Mesothelial cell of epicardium (in vitro differentiated cells): Measurements from ENCODE around the gene TLL1. TPM values are rescaled to one million over a fixed set of nuclear protein-coding genes. Genes with fewer than 3 reads are reported as not detected.

Experiments
- DNase-seq, 2 experiments: peaks; one replicate each; pipeline ENCODE4 v3.0.0; 2021; ENCODE audit warnings: low spot score in 2 of 2; ENCODE audit not compliant: unreplicated experiment in 2 of 2
- H3K27ac Mint-ChIP-seq: 2 replicates; pipeline ENCODE4 v1.8.0; 2021; ENCODE audit warnings: mixed read lengths
- H3K27me3 Mint-ChIP-seq: 2 replicates; pipeline ENCODE4 v1.8.0; 2021; ENCODE audit warnings: low read depth, mixed read lengths
- H3K36me3 Mint-ChIP-seq: 2 replicates; pipeline ENCODE4 v1.8.0; 2021; ENCODE audit warnings: mixed read lengths
- H3K4me1 Mint-ChIP-seq: 2 replicates; pipeline ENCODE4 v1.8.0; 2021; ENCODE audit warnings: mixed read lengths
- H3K4me3 Mint-ChIP-seq: 2 replicates; pipeline ENCODE4 v1.8.0; 2021; ENCODE audit warnings: mild to moderate bottlenecking, moderate library complexity, mixed read lengths
- H3K9me3 Mint-ChIP-seq: 2 replicates; pipeline ENCODE4 v1.8.0; 2021; ENCODE audit warnings: mixed read lengths
- total RNA-seq: library from RNA; stranded (reverse); gene quantifications from 3 replicates; pipeline ENCODE4 v1.2.1, GENCODE V29; 2021
- TF ChIP-seq, protein P1 (sequence below): fragments of 200-600 bp; sonication (generic); IDR thresholded peaks from one replicate; pipeline ENCODE4 v1.5.0; 2021; ENCODE audit warnings: antibody characterized with exemption; ENCODE audit not compliant: unreplicated experiment

Gene TLL1
- total RNA-seq, 1 donor from 2014 or later = 1.8 TPM

GRCh38 chr4:165970703-165971420, 97.8 kb downstream of the TLL1 start:
- Mint-ChIP-seq H3K4me1 (no peaks in the 10 kb centered on the region), H3K9me3 (peaks cover 22% of the 10 kb centered on the region), H3K4me3 (no peak overlapping the region), H3K27me3 (no peaks in the 10 kb centered on the region), H3K36me3 (peaks cover 5% of the 10 kb centered on the region), H3K27ac (no peak overlapping the region)
- no peak for DNase-seq
- TF ChIP-seq, protein P1, sequence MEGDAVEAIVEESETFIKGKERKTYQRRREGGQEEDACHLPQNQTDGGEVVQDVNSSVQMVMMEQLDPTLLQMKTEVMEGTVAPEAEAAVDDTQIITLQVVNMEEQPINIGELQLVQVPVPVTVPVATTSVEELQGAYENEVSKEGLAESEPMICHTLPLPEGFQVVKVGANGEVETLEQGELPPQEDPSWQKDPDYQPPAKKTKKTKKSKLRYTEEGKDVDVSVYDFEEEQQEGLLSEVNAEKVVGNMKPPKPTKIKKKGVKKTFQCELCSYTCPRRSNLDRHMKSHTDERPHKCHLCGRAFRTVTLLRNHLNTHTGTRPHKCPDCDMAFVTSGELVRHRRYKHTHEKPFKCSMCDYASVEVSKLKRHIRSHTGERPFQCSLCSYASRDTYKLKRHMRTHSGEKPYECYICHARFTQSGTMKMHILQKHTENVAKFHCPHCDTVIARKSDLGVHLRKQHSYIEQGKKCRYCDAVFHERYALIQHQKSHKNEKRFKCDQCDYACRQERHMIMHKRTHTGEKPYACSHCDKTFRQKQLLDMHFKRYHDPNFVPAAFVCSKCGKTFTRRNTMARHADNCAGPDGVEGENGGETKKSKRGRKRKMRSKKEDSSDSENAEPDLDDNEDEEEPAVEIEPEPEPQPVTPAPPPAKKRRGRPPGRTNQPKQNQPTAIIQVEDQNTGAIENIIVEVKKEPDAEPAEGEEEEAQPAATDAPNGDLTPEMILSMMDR = no peak

DNA sequence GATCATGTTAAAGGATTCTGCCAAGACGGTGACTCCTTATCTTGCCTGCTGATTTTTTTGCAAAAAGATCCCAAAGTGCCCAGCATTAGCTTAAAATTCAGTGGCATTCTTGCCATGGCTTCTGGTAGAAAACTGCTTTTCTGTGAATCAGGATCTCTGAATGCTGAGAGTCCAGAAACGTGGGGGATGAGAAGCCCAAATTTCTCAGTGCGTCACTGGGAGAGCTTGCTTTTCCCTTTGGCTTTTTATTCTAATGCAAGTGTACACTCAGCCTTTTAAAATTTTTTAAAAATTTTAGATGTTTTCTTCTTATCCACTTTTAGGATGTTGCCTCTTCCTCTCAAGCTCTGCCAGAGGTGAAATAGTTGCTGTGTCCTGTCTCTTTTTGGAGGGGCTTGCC, 98.4 kb downstream of the TLL1 start:
- H3K27me3 Mint-ChIP-seq = no peaks in the 10 kb centered on the region
- no peak for DNase-seq

DNA sequence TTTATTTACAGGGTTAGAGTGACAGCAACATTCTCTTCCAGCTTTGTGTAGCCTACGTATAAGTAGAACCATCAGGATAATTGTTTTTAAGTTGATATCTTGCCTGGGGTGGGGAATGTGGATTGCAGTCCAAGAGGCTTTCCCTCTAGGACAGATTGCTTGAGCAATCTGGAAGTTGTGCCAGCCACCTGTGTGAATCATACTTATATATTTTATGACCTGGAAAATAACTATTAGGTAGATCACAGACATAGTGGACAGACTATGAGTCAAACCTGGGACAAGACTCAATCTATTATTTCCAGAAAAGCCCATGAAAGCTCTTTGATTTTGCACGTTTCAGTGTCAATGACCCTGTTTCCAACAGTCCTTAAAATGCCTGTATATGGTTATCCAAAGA, 98.9 kb downstream of the TLL1 start:
- DNase-seq = no peak
- peaks cover 2% of the 10 kb centered on the region for H3K36me3 Mint-ChIP-seq
- H3K27ac Mint-ChIP-seq = no peak overlapping the region
- H3K27me3 Mint-ChIP-seq = no peaks in the 10 kb centered on the region
- no peak overlapping the region for H3K4me3 Mint-ChIP-seq
- TF ChIP-seq, protein P1 = no peak
- H3K9me3 Mint-ChIP-seq = peaks cover 13% of the 10 kb centered on the region
- H3K4me1 Mint-ChIP-seq = no peaks in the 10 kb centered on the region

More for the DNA sequence above, 98.4 kb downstream of the TLL1 start:
- H3K4me1 Mint-ChIP-seq = no peaks in the 10 kb centered on the region
- TF ChIP-seq, protein P1 = no peak
- no peak overlapping the region for H3K4me3 Mint-ChIP-seq
- peaks cover 2% of the 10 kb centered on the region for H3K36me3 Mint-ChIP-seq
- peaks cover 18% of the 10 kb centered on the region for H3K9me3 Mint-ChIP-seq
- no peak overlapping the region for H3K27ac Mint-ChIP-seq

GRCh38 chr4:165972747-165973146, 99.7 kb downstream of the TLL1 start:
- TF ChIP-seq, protein P1 = no peak
- no peaks in the 10 kb centered on the region for H3K27me3 Mint-ChIP-seq
- H3K4me1 Mint-ChIP-seq = no peaks in the 10 kb centered on the region
- H3K27ac Mint-ChIP-seq = no peak overlapping the region
- DNase-seq = no peak
- H3K4me3 Mint-ChIP-seq = no peak overlapping the region
- H3K36me3 Mint-ChIP-seq = no peaks in the 10 kb centered on the region
- H3K9me3 Mint-ChIP-seq = peaks cover 5% of the 10 kb centered on the region

DNA sequence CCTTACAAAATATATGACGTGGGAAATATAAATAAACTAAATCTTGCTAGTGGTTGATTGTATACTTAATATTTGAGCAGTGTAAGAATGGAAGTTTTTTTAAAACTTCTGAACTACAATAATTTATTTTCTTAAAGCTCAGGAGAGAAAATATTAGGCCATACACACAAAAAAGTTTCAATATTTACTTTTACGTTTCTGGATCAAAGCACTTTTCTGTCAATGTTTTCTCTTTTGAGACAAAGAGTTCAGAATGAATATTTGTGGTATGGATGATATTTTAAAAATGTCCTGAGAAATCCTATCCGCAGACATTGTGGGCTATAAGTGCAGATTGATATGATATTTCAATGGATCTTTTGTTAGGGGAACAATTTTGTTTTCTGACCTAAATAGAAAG, 109.9 kb downstream of the TLL1 start:
- Mint-ChIP-seq H3K9me3 (no peaks in the 10 kb centered on the region), H3K27ac (no peak overlapping the region), H3K4me3 (no peak overlapping the region), H3K27me3 (no peaks in the 10 kb centered on the region), H3K36me3 (no peaks in the 10 kb centered on the region), H3K4me1 (no peaks in the 10 kb centered on the region)
- TF ChIP-seq, protein P1 = no peak
- no peak for DNase-seq
